A549 (cell line): ENCODE data around the gene CIAO3. TPM values are rescaled to one million over a fixed set of nuclear protein-coding genes. Genes with fewer than 3 reads are reported as not detected.
A peak's percentile ranks its signal among the peaks of the same experiment; 100 is the strongest.
"Not testable (repeated sequence)": the region's sequence is repeated elsewhere in the genome, so short reads cannot be mapped to it uniquely, and the experiment has no call there.

Experiments used
- ATAC-seq, 2 experiments: fragments of 200-7000 bp in 1 of 2; fragments of >200 bp in 1 of 2; cut with Nextera tagmentation in 1 of 2; cut with Tn5 transposase in 1 of 2; 3 replicates each; pipeline versions ENCODE4 v1.8.0 to v1.9.1; 2018 to 2020; ENCODE audit warnings: mild to moderate bottlenecking in 1 of 2, moderate library complexity in 1 of 2
- CTCF ChIA-PET: fragments of 300-600 bp; sonication (Branson Sonifier 250); formaldehyde crosslinking; extraction: SDS; loops from one replicate; lab custom pipeline; 2021; ENCODE audit warnings: antibody characterized with exemption, inconsistent platforms; lab: Yijun Ruan, JAX
- POLR2A ChIA-PET: fragments of 350-600 bp; formaldehyde crosslinking; extraction: SDS; loops from one replicate; lab custom pipeline; 2021; ENCODE audit warnings: antibody characterized with exemption, inconsistent platforms; lab: Yijun Ruan, JAX
- DNase-seq, 2 experiments: peaks; one replicate each; pipeline versions ENCODE4 v3.0.0 to v3.0.0-alpha.2; 2011 to 2016; ENCODE audit warnings: low read depth in 1 of 2, low spot score in 1 of 2
- FAIRE-seq: peaks from 2 replicates; lab custom pipeline; 2011; peaks lifted over from hg19 to GRCh38; lab: Jason Lieb, UNC
- H3K27ac ChIP-seq, 2 experiments: fragments of >200 bp; sonication (Bioruptor Twin); formaldehyde crosslinking; 3 replicates each; pipeline ENCODE4 v1.5.1; 2016 to 2017
- H3K4me1 ChIP-seq: fragments of >200 bp; sonication (Bioruptor Twin); formaldehyde crosslinking; 3 replicates; pipeline ENCODE4 v1.6.1; 2016
- H3K4me2 ChIP-seq: fragments of >200 bp; sonication (Bioruptor Twin); formaldehyde crosslinking; 3 replicates; pipeline ENCODE4 v1.6.1; 2016
- H3K4me3 ChIP-seq: fragments of >200 bp; sonication (Bioruptor Twin); formaldehyde crosslinking; 3 replicates; pipeline ENCODE4 v1.5.1; 2016
- H3K9me3 ChIP-seq: fragments of >200 bp; sonication (Bioruptor Twin); formaldehyde crosslinking; 3 replicates; pipeline ENCODE4 v1.6.1; 2016
- CBX8 ChIP-seq: fragments of 200-600 bp; sonication (generic); IDR thresholded peaks from 2 replicates; pipeline ENCODE4 v1.6.1; 2016
- CEBPB ChIP-seq, 2 experiments: fragments of >200 bp in 1 of 2; sonication (Bioruptor Twin) in 1 of 2; formaldehyde crosslinking in 1 of 2; IDR thresholded peaks; 2 replicates each; pipeline ENCODE4 v1.6.1; 2012 to 2016
- EP300 ChIP-seq, 2 experiments: fragments of >200 bp; sonication (Bioruptor Twin); formaldehyde crosslinking; IDR thresholded peaks; 2 replicates in 1 of 2; 3 replicates in 1 of 2; pipeline ENCODE4 v1.6.1; 2016 to 2017
- FOSL2 ChIP-seq, 2 experiments: fragments of 450-650 bp in 1 of 2; fragments of >200 bp in 1 of 2; sonication (Bioruptor Twin) in 1 of 2; formaldehyde crosslinking; IDR thresholded peaks; 2 replicates each; pipeline versions ENCODE4 v1.5.0 to v1.6.1; 2016 to 2020; ENCODE audit warnings: mild to moderate bottlenecking in 1 of 2, moderate library complexity in 1 of 2
- GATA3 ChIP-seq: IDR thresholded peaks from 2 replicates; pipeline ENCODE4 v1.6.1; 2012; ENCODE audit warnings: borderline replicate concordance
- HOXB5 ChIP-seq: fragments of 250-450 bp; sonication (Bioruptor Pico); IDR thresholded peaks from 2 replicates; pipeline ENCODE4 v1.5.0; 2020; ENCODE audit warnings: mild to moderate bottlenecking, moderate library complexity
- JUN ChIP-seq, 2 experiments: fragments of >200 bp; sonication (Bioruptor Twin); formaldehyde crosslinking; IDR thresholded peaks; 2 replicates in 1 of 2; 3 replicates in 1 of 2; pipeline ENCODE4 v1.6.1; 2016 to 2017
- JUNB ChIP-seq: fragments of >200 bp; sonication (Bioruptor Twin); formaldehyde crosslinking; IDR thresholded peaks from 2 replicates; pipeline ENCODE4 v1.6.1; 2016
- MAFK ChIP-seq: fragments of 450-650 bp; IDR thresholded peaks from 2 replicates; pipeline ENCODE4 v1.6.1; 2014; ENCODE audit not compliant: partially characterized antibody
- POLR2A ChIP-seq: IDR thresholded peaks from 2 replicates; pipeline ENCODE4 v1.6.1; 2012; ENCODE audit warnings: mild to moderate bottlenecking, low read length
- RAD21 ChIP-seq, 2 experiments: fragments of >200 bp in 1 of 2; sonication (Bioruptor Twin) in 1 of 2; formaldehyde crosslinking in 1 of 2; IDR thresholded peaks in 1 of 2; conservative IDR thresholded peaks in 1 of 2; 2 replicates in 1 of 2; 3 replicates in 1 of 2; pipeline ENCODE4 v1.6.1; 2012 to 2018; ENCODE audit warnings: inconsistent platforms in 1 of 2
- RFX5 ChIP-seq: fragments of 450-650 bp; IDR thresholded peaks from 2 replicates; pipeline ENCODE4 v1.7.1; 2014; ENCODE audit warnings: antibody characterized with exemption, mild to moderate bottlenecking, moderate library complexity
- RNF2 ChIP-seq: fragments of 200-600 bp; sonication (generic); IDR thresholded peaks from 2 replicates; pipeline ENCODE4 v1.6.1; 2016; ENCODE audit warnings: low read depth, mild to moderate bottlenecking, antibody characterized with exemption, moderate library complexity, borderline replicate concordance
- SMC3 ChIP-seq: fragments of >200 bp; sonication (Bioruptor Twin); formaldehyde crosslinking; IDR thresholded peaks from 3 replicates; pipeline ENCODE4 v1.6.1; 2018; ENCODE audit warnings: inconsistent platforms
- ZFP36 ChIP-seq: fragments of 450-650 bp; IDR thresholded peaks from 2 replicates; pipeline ENCODE4 v1.6.1; 2014; ENCODE audit warnings: borderline replicate concordance; ENCODE audit not compliant: partially characterized antibody
- WGBS: methylation state at CpG from one replicate; pipeline ENCODE4 v1.1.6; 2017; ENCODE audit errors: missing lambda C conversion rate; 5-methylcytosine and 5-hydroxymethylcytosine counted together
- polyA plus RNA-seq, 4 experiments: library from polyadenylated mRNA; depleted of rRNA in 3 of 4; stranded (reverse); fragments of >200 nt; fragmentation: RNase III in 1 of 4; extraction: RNeasy Plus Mini Kit Qiagen cat#74134 plus additional on column Dnase treatment in 1 of 4; gene quantifications; 2 replicates in 3 of 4; 3 replicates in 1 of 4; pipeline ENCODE4 v1.2.3, GENCODE V29; 2011 to 2017
- TF ChIP-seq, protein P1 (sequence below): IDR thresholded peaks from 2 replicates; pipeline ENCODE4 v1.6.1; 2012; ENCODE audit warnings: low read depth, borderline replicate concordance
- TF ChIP-seq, protein P2 (sequence below): IDR thresholded peaks from 2 replicates; pipeline ENCODE4 v1.6.1; 2012
- TF ChIP-seq, protein P3 (sequence below): fragments of >200 bp; sonication (Bioruptor Twin); formaldehyde crosslinking; IDR thresholded peaks from 3 replicates; pipeline ENCODE4 v1.5.1; 2016
- TF ChIP-seq, protein P4 (sequence below): fragments of 250-450 bp; sonication (Bioruptor Pico); IDR thresholded peaks from 2 replicates; pipeline ENCODE4 v1.5.0; 2020; ENCODE audit warnings: low read depth, mild to moderate bottlenecking, moderate library complexity

CIAO3 gene
- polyA plus RNA-seq, 2 of the 4 experiments (the other 2 are of a cell fraction) = 17.4 to 23.0 TPM

DNA sequence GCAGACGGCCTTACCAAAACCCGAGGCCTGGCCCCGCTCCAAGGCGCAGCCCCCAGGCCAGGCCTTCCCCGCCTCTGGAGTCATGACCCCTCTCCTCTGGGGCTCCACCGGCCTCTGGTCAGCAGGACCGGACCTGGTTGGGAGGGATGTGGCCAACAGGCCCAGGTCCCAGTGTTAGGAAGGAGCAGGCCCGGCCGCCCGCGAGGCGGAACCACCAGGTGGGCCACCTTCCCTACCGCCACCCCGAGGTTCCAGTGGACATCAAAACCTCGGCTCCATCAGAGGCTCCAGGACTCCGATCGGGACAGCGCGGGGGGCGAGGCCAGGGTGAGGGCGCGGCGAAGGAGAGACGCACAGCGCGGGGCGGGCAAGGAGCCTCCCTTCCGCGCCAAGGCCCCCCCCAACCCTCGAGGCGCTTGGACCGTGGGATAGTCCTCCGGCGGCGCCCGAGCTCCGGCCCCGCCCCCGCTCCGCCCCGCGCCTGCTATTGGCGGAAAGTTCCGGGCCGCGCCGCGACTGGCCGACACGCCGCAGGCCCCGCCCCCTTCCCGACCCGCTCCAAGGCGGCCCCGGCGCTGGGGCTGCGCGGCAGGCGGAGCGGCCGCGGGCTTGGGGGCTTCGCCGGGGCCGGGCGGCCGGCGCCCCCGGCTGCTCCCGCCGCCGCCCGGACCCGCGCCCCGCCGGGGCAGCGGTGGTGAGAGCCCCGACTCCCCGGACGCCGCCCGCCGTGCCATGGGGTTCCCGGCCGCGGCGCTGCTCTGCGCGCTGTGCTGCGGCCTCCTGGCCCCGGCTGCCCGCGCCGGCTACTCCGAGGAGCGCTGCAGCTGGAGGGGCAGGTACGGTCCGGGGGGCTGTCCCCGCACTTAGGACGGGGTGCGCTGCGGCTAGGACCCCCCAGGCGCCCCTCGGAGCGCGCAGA is 26.0 kb downstream of the CIAO3 start, which contains the start of gene METRN:
Gene METRN (plus strand): TSS at position 561 of the 919 bp plus-strand sequence. CDS start 172 bp downstream, at position 733.
- ChIA-PET CTCF (interaction anchor here (0.9 to 25.1 kb wide), 13 partner anchors 8 to 435 kb away, joined by 3 to 656 read pairs (median 5); partner anchors contain the start of genes ANTKMT, CCDC78, CHTF18 and CIAO3), POLR2A (interaction anchor here (0.6 to 2.4 kb wide), 6 partner anchors 10 to 74 kb away, joined by 3 to 23 read pairs (median 4); partner anchors contain the start of genes CCDC78, CHTF18, JMJD8 and RPUSD1)
- TF ChIP-seq RNF2 (peak; percentile 62; the same call in 1 of the 2 replicates), POLR2A (peak; percentile 28; the same call in 1 of the 2 replicates), JUN (IDR thresholded peaks at IDR 0.05) (peak; percentile 16 to 20; a peak in 2 of 5 replicates), ZFP36 (no peak)
- TF ChIP-seq, protein P1, sequence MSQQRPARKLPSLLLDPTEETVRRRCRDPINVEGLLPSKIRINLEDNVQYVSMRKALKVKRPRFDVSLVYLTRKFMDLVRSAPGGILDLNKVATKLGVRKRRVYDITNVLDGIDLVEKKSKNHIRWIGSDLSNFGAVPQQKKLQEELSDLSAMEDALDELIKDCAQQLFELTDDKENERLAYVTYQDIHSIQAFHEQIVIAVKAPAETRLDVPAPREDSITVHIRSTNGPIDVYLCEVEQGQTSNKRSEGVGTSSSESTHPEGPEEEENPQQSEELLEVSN = peak; percentile 72
- TF ChIP-seq, protein P2, sequence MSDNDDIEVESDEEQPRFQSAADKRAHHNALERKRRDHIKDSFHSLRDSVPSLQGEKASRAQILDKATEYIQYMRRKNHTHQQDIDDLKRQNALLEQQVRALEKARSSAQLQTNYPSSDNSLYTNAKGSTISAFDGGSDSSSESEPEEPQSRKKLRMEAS = peak; percentile 80
- FAIRE-seq (no peak), DNase-seq (peak; percentile 83 to 90), ATAC-seq (peak; percentile 37 to 61)
- Histone ChIP-seq H3K4me3 (peak within 1 kb of the TSS; percentile 64), H3K4me2 (peak within 1 kb of the TSS; percentile 94), H3K9me3 (no peaks in the 10 kb centered on the region), H3K27ac (peak within 1 kb of the TSS; percentile 80 to 99), H3K4me1 (peaks cover 84% of the 10 kb centered on the region)
- WGBS = 13% methylated on average over 26 of the region's 108 CpGs

DNA sequence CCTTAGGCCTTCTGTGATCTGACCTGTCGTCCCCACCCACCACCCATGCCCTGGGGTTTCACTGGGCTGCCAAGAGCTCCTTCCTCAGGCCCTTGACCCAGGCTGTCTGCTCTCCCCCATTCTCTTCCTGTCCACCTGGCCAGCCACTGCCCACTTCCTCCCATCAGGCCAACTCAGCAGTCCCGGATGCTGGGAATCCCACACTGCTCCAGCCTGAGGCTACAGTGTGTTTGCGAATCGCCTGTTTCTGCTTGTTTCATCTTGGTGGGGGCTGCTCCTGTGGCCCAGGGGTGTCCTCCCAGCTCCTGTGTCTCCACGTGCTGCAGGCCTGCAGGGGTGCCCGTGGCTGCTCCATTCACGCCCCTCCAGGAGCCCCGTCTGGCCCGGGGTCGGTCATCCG is 26.7 kb downstream of the CIAO3 start:
- peak in 1 of 2 experiments; percentile 13; a peak in 3 of 6 replicates for ATAC-seq
- WGBS = 50% methylated on average over 4 of the region's 11 CpGs
- POLR2A ChIA-PET = no interaction called here

DNA sequence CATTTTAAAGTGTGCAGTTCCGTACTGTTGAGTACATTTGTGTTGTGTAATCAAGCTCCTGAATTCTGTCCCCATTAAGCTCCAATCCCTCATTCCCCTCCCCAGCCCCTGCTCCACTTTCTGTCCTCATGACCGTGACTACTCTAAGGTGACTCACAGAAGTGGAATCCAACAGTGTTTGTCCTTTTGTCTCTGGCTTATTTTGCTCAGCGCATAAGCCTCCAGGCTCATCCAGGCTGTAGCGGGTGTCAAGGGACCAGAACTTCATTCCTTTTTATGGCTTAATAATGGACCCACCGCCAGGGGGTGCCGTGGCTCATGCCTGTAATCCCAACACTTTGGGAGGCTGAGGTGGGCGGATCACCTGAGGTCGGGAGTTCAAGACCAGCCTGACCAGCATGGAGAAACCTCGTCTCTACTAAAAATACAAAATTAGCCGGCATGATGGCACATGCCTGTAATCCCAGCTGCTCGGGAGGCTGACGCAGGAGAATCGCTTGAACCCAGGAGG is 28.0 kb downstream of the CIAO3 start:
- H3K4me3 ChIP-seq = peak overlapping the region; percentile 16; the same call in 1 of the 3 replicates
- peaks cover 66% of the 10 kb centered on the region for H3K4me1 ChIP-seq
- H3K27ac ChIP-seq = peak overlapping the region; percentile 86 to 99
- ATAC-seq (peak; percentile 37 to 67), FAIRE-seq (peak; percentile 99), DNase-seq (peak; percentile 95 to 99)
- CTCF ChIA-PET = interaction anchor here (0.7 to 25.1 kb wide), 22 partner anchors 10 to 386 kb away, joined by 3 to 656 read pairs (median 6); partner anchors contain the start of genes ANTKMT, CCDC78, CHTF18 and CIAO3
- TF ChIP-seq, protein P3, sequence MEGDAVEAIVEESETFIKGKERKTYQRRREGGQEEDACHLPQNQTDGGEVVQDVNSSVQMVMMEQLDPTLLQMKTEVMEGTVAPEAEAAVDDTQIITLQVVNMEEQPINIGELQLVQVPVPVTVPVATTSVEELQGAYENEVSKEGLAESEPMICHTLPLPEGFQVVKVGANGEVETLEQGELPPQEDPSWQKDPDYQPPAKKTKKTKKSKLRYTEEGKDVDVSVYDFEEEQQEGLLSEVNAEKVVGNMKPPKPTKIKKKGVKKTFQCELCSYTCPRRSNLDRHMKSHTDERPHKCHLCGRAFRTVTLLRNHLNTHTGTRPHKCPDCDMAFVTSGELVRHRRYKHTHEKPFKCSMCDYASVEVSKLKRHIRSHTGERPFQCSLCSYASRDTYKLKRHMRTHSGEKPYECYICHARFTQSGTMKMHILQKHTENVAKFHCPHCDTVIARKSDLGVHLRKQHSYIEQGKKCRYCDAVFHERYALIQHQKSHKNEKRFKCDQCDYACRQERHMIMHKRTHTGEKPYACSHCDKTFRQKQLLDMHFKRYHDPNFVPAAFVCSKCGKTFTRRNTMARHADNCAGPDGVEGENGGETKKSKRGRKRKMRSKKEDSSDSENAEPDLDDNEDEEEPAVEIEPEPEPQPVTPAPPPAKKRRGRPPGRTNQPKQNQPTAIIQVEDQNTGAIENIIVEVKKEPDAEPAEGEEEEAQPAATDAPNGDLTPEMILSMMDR = peak; percentile 68
- TF ChIP-seq FOSL2 (IDR thresholded peaks at IDR 0.05) = peak; percentile 85
- TF ChIP-seq FOSL2 (CRISPR knock-in tag; IDR thresholded peaks at IDR 0.05) = peak; percentile 98
- TF ChIP-seq RFX5 = 0 out of 2 replicates have a peak, but pooled peaks have one; percentile 4
- TF ChIP-seq, protein P4, sequence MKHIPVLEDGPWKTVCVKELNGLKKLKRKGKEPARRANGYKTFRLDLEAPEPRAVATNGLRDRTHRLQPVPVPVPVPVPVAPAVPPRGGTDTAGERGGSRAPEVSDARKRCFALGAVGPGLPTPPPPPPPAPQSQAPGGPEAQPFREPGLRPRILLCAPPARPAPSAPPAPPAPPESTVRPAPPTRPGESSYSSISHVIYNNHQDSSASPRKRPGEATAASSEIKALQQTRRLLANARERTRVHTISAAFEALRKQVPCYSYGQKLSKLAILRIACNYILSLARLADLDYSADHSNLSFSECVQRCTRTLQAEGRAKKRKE = peak; percentile 57; the same call in 1 of the 2 replicates
- peak; percentile 46 to 69; a peak in 2 of 5 replicates for TF ChIP-seq JUN (IDR thresholded peaks at IDR 0.05)
- TF ChIP-seq GATA3 = peak; percentile 65; the same call in 1 of the 2 replicates
- peak; percentile 89 to 91 for TF ChIP-seq CEBPB (IDR thresholded peaks at IDR 0.05)
- peak in 1 of 2 experiments; percentile 31; a peak in 1 of 5 replicates for TF ChIP-seq EP300 (IDR thresholded peaks at IDR 0.05)
- peak; percentile 45; the same call in 2 of the 3 replicates for TF ChIP-seq SMC3
- TF ChIP-seq, protein P2 = peak; percentile 80
- TF ChIP-seq RAD21 (conservative IDR thresholded peaks at IDR 0.05 in 1 of 2, IDR thresholded peaks at IDR 0.05 in 1 of 2) = peak; percentile 46 to 52; a peak in 4 of 5 replicates
- TF ChIP-seq HOXB5 (CRISPR knock-in tag) = 0 out of 2 replicates have a peak, but pooled peaks have one; percentile 36
- peak; percentile 83 for TF ChIP-seq JUNB
- POLR2A ChIA-PET = interaction anchor here (1.0 to 2.1 kb wide), 4 partner anchors 8 to 15 kb away, joined by 3 to 33 read pairs (median 4); partner anchors contain the start of genes ANTKMT and CCDC78
- 9% methylated on average over 12 of the region's 13 CpGs for WGBS
- H3K9me3 ChIP-seq = not testable (repeated sequence)
- H3K4me2 ChIP-seq = peak overlapping the region; percentile 70

More for the DNA sequence above, 26.7 kb downstream of the CIAO3 start:
- FAIRE-seq (no peak), DNase-seq (no peak)
- H3K4me3 ChIP-seq = peak overlapping the region; percentile 64
- no peaks in the 10 kb centered on the region for H3K9me3 ChIP-seq
- TF ChIP-seq MAFK = peak; percentile 25
- no peak for TF ChIP-seq CBX8
- peak overlapping the region; percentile 94 for H3K4me2 ChIP-seq
- peaks cover 79% of the 10 kb centered on the region for H3K4me1 ChIP-seq
- peak overlapping the region; percentile 80 to 99 for H3K27ac ChIP-seq
- CTCF ChIA-PET = interaction anchor here (1.5 to 25.1 kb wide), 6 partner anchors 12 to 72 kb away, joined by 4 to 656 read pairs (median 20); partner anchors contain the start of genes ANTKMT, CCDC78, CHTF18 and CIAO3
